ENCODE results near the gene STPG3.

DNA sequence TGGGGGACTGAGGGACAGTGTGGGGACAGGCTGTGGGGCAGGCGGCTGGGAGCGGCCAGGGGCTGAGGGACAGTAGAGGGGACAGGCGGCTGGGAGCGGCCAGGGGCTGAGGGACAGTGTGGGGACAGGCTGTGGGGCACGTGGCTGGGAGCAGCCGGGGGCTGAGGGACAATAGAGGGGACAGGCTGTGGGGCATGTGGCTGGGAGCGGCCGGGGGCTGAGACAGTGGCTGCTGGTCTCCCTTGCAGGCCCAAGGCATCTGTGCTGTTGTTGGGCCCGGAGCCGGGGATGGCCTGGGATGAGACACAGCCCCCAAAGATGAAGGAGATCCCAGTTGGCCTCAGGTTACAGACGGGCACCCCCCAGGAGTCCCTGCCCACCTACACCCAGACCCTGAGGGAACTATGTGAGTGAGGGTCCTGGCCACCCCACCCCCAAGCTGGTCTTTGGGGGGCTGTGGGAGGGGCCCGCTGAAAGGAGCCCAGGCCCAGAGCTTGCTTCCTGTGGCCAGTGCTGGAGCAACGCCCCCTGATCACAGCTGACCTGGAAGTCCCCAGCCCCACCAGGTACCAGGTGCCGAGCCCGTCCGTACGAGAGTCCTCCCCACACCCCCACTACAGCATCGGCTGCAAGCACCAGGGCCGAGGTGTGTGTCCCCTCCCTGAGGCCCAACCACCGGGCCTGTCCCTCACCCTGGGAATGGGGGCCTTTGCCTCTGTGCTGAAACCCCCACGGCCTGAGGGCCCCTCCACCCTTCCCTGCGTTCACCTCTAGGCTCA, 593 bp downstream of the STPG3 start:
- TF ChIP-seq, protein P1, sequence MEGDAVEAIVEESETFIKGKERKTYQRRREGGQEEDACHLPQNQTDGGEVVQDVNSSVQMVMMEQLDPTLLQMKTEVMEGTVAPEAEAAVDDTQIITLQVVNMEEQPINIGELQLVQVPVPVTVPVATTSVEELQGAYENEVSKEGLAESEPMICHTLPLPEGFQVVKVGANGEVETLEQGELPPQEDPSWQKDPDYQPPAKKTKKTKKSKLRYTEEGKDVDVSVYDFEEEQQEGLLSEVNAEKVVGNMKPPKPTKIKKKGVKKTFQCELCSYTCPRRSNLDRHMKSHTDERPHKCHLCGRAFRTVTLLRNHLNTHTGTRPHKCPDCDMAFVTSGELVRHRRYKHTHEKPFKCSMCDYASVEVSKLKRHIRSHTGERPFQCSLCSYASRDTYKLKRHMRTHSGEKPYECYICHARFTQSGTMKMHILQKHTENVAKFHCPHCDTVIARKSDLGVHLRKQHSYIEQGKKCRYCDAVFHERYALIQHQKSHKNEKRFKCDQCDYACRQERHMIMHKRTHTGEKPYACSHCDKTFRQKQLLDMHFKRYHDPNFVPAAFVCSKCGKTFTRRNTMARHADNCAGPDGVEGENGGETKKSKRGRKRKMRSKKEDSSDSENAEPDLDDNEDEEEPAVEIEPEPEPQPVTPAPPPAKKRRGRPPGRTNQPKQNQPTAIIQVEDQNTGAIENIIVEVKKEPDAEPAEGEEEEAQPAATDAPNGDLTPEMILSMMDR (IDR thresholded peaks at IDR 0.05; ENCODE audit: low read depth, low read length) = no peak
- no peak for TF ChIP-seq MAX (IDR thresholded peaks at IDR 0.05; ENCODE audit: low read depth, low read length)
- TF ChIP-seq POLR2A (IDR thresholded peaks at IDR 0.05; ENCODE audit: extremely low read depth, insufficient read length) = no peak

All from NB4 (cell line).